Mesenchymal stem cell (in vitro differentiated cells and primary cell): ENCODE measurements around the gene NAP1L4.
A peak's percentile ranks its signal among the peaks of the same experiment; 100 is the strongest.

Source experiments
- DNase-seq: peaks from one replicate; pipeline ENCODE4 v3.0.0-alpha.2; 2013
- H2AFZ ChIP-seq: one replicate; pipeline ENCODE4 v1.6.1; 2013; ENCODE audit warnings: low read depth, mild to moderate bottlenecking, control low read depth, inconsistent platforms, low read length, moderate library complexity
- H2AK5ac ChIP-seq: 2 replicates; pipeline ENCODE4 v1.6.1; 2013; ENCODE audit warnings: low read length, moderate library complexity, mild to moderate bottlenecking, inconsistent platforms; ENCODE audit not compliant: severe bottlenecking
- H2BK120ac ChIP-seq: one replicate; pipeline ENCODE4 v1.6.1; 2013; ENCODE audit warnings: low read depth, mild to moderate bottlenecking, inconsistent platforms, low read length, moderate library complexity
- H2BK12ac ChIP-seq, 2 experiments: one replicate each; pipeline ENCODE4 v1.6.1; 2013; ENCODE audit warnings: inconsistent platforms in 2 of 2, low read length in 2 of 2, mild to moderate bottlenecking in 2 of 2, moderate library complexity in 2 of 2, control low read depth in 1 of 2
- H2BK15ac ChIP-seq: one replicate; pipeline ENCODE4 v1.6.1; 2013; ENCODE audit warnings: mild to moderate bottlenecking, low read depth, inconsistent platforms; ENCODE audit not compliant: poor library complexity, severe bottlenecking
- H2BK5ac ChIP-seq: 2 replicates; pipeline ENCODE4 v1.6.1; 2013; ENCODE audit warnings: low read depth, mild to moderate bottlenecking, low read length, control low read depth, inconsistent platforms; ENCODE audit not compliant: poor library complexity, severe bottlenecking
- H3K14ac ChIP-seq, 2 experiments: one replicate each; pipeline ENCODE4 v1.6.1; 2013; ENCODE audit warnings: inconsistent platforms in 2 of 2, low read length in 2 of 2, control low read depth in 1 of 2, mild to moderate bottlenecking in 1 of 2, moderate library complexity in 1 of 2
- H3K18ac ChIP-seq, 2 experiments: one replicate each; pipeline ENCODE4 v1.6.1; 2013; ENCODE audit warnings: inconsistent platforms in 2 of 2, low read length in 2 of 2, control low read depth in 1 of 2, low read depth in 1 of 2, mild to moderate bottlenecking in 1 of 2
- H3K23ac ChIP-seq, 2 experiments: one replicate each; pipeline ENCODE4 v1.6.1; 2013; ENCODE audit warnings: inconsistent platforms in 2 of 2, low read length in 2 of 2, mild to moderate bottlenecking in 2 of 2, moderate library complexity in 2 of 2, control low read depth in 1 of 2
- H3K27ac ChIP-seq: 2 replicates; pipeline ENCODE4 v1.5.1; 2013; ENCODE audit warnings: mild to moderate bottlenecking, moderate library complexity, low read length, control low read depth, inconsistent platforms; ENCODE audit not compliant: poor library complexity, severe bottlenecking
- H3K27me3 ChIP-seq, 2 experiments: 2 replicates each; pipeline versions ENCODE4 v1.6.1 to v1.7.0; 2013; ENCODE audit warnings: low read length in 2 of 2, mild to moderate bottlenecking in 2 of 2, moderate library complexity in 2 of 2, control low read depth in 1 of 2, inconsistent platforms in 1 of 2; ENCODE audit not compliant: control insufficient read depth in 1 of 2, insufficient read depth in 1 of 2
- H3K36me3 ChIP-seq, 2 experiments: 2 replicates each; pipeline versions ENCODE4 v1.6.1 to v1.7.0; 2013; ENCODE audit warnings: low read length in 2 of 2, control low read depth in 1 of 2, inconsistent platforms in 1 of 2, low read depth in 1 of 2, mild to moderate bottlenecking in 1 of 2; ENCODE audit not compliant: insufficient read depth in 2 of 2, control insufficient read depth in 1 of 2
- H3K4ac ChIP-seq, 2 experiments: one replicate each; pipeline ENCODE4 v1.6.1; 2013; ENCODE audit warnings: inconsistent platforms in 2 of 2, low read length in 2 of 2, mild to moderate bottlenecking in 2 of 2, moderate library complexity in 2 of 2, control low read depth in 1 of 2, low read depth in 1 of 2
- H3K4me1 ChIP-seq: 2 replicates; pipeline ENCODE4 v1.6.1; 2013; ENCODE audit warnings: low read depth, low read length, control low read depth; ENCODE audit not compliant: control insufficient read depth, insufficient read depth
- H3K4me2 ChIP-seq: 2 replicates; pipeline ENCODE4 v1.6.1; 2013; ENCODE audit warnings: low read length, mild to moderate bottlenecking, inconsistent platforms; ENCODE audit not compliant: poor library complexity, severe bottlenecking
- H3K4me3 ChIP-seq, 2 experiments: 2 replicates each; pipeline versions ENCODE4 v1.5.1 to v1.7.0; 2013; ENCODE audit warnings: low read length in 2 of 2, mild to moderate bottlenecking in 2 of 2, control low read depth in 1 of 2, low read depth in 1 of 2; ENCODE audit not compliant: insufficient read depth in 1 of 2
- H3K79me1 ChIP-seq: replicated peaks from 2 replicates; pipeline ENCODE4 v1.6.1; 2013; ENCODE audit warnings: mild to moderate bottlenecking, control low read depth, low read length, inconsistent platforms; ENCODE audit not compliant: poor library complexity, severe bottlenecking
- H3K9ac ChIP-seq: 2 replicates; pipeline ENCODE4 v1.7.0; 2013; ENCODE audit warnings: mild to moderate bottlenecking, low read length, moderate library complexity
- H3K9me3 ChIP-seq: 2 replicates; pipeline ENCODE4 v1.7.0; 2013; ENCODE audit warnings: mild to moderate bottlenecking, low read length; ENCODE audit not compliant: control insufficient read depth
- H4K8ac ChIP-seq: one replicate; pipeline ENCODE4 v1.6.1; 2013; ENCODE audit warnings: inconsistent platforms, mild to moderate bottlenecking, low read length, moderate library complexity
- H4K91ac ChIP-seq: one replicate; pipeline ENCODE4 v1.6.1; 2013; ENCODE audit warnings: mild to moderate bottlenecking, low read length, inconsistent platforms
- WGBS: methylation state at CpG from one replicate; pipeline ENCODE4 v1.1.7; 2013; ENCODE audit warnings: mixed read lengths; 5-methylcytosine and 5-hydroxymethylcytosine counted together

The NAP1L4 gene

DNA sequence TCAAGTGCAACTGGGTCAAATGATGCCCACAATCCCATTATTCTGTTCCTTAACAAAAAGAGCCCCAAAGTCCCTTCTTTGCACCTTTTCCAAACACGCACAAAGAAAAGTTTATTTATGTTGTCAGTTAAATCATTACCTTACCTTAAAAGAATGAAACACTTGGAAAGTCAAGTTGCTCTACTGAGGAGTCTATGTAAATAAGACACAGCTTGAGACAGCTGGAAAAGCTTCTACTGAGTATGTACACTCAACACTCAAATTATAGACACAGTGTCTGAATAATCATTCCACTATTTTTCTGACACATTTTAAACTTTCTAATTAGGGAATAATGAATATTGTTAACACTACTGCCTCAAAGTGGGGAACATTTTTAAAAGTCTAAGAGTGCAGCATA lies 41.3 kb downstream of the NAP1L4 start:
- Histone ChIP-seq H2BK15ac (no peak overlapping the region), H3K23ac (no peak overlapping the region), H4K91ac (no peak overlapping the region), H3K4me3 (no peak overlapping the region), H3K36me3 (peaks cover 49 to 87% of the 10 kb centered on the region in 2 experiments), H3K9ac (no peak overlapping the region), H4K8ac (no peak overlapping the region), H3K4ac (peak overlapping the region in 1 of 2 experiments; percentile 35), H2BK12ac (no peak overlapping the region), H3K4me1 (peaks cover 40% of the 10 kb centered on the region), H2AK5ac (no peak overlapping the region), H2BK120ac (no peak overlapping the region), H3K9me3 (no peaks in the 10 kb centered on the region), H3K18ac (no peak overlapping the region), H3K27ac (peak overlapping the region; percentile 80), H3K4me2 (no peak overlapping the region), H2AFZ (no peak overlapping the region), H3K14ac (no peak overlapping the region), H3K79me1 (peaks cover 20% of the 10 kb centered on the region), H2BK5ac (no peak overlapping the region), H3K27me3 (no peaks in the 10 kb centered on the region)
- WGBS: no CpG with 5 or more reads among the region's 1 CpG
- peak; percentile 59 for DNase-seq

DNA sequence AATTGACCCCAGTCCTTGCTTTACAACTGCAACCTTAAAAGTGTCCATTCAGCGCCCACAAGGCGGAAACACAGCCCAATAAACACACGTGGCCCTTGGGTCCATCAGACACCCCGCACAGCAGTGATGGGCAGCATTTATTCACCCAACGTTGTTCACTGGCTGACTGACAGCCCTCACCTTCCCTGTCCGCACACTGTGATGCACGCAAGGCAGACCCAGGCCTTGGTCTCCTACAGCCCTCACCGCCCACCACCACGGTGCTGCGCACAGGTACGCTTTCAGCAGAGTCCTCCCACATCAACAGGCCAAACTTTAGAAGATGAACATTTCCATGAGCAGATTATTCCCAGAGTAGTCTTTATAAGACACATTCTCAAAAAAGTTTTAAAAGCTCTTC lies 42.2 kb downstream of the NAP1L4 start:
- H3K27ac ChIP-seq: no peak overlapping the region
- H3K27me3 ChIP-seq: no peaks in the 10 kb centered on the region
- H3K4me3 ChIP-seq: no peak overlapping the region
- peak overlapping the region in 1 of 2 experiments; percentile 80 for H2BK12ac ChIP-seq
- no peak for DNase-seq
- H4K8ac ChIP-seq: no peak overlapping the region
- WGBS: 95% methylated on average over 11 of the region's 11 CpGs
- peaks cover 37% of the 10 kb centered on the region for H3K4me1 ChIP-seq
- H3K18ac ChIP-seq: peak overlapping the region in 1 of 2 experiments; percentile 59
- H2BK5ac ChIP-seq: no peak overlapping the region
- no peak overlapping the region for H2AFZ ChIP-seq
- peaks cover 20% of the 10 kb centered on the region for H3K79me1 ChIP-seq
- no peak overlapping the region for H3K4me2 ChIP-seq
- no peak overlapping the region for H3K4ac ChIP-seq
- peak overlapping the region; percentile 76 for H2AK5ac ChIP-seq
- no peak overlapping the region for H2BK120ac ChIP-seq
- no peak overlapping the region for H3K9ac ChIP-seq
- H3K9me3 ChIP-seq: no peaks in the 10 kb centered on the region
- H3K14ac ChIP-seq: peak overlapping the region in 1 of 2 experiments; percentile 89
- peak overlapping the region; percentile 22 for H4K91ac ChIP-seq
- peaks cover 49 to 78% of the 10 kb centered on the region in 2 experiments for H3K36me3 ChIP-seq
- H2BK15ac ChIP-seq: no peak overlapping the region
- no peak overlapping the region for H3K23ac ChIP-seq

DNA sequence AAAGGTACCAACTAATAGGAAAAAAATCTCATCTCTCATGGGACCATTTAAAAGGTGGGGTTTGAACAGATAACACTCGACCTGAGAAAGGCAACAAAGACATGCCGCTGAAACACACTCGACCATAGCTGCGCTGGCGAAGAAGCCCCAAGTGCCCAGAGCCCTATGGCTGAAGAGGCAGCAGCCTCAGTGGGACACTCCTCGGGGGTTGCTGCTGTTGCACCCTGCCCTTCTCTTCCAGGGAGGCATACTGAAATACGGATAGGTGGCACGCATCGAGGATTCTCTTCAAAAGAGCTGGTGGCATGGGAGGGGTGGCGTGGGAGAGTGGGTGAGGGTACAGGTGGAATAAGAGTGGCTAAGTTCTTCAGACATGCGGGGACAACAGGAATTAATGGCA lies 44.4 kb downstream of the NAP1L4 start:
- H2AK5ac ChIP-seq: peak overlapping the region; percentile 12
- no peak overlapping the region for H2BK12ac ChIP-seq
- no peak overlapping the region for H3K18ac ChIP-seq
- no peak overlapping the region for H3K4ac ChIP-seq
- H2BK5ac ChIP-seq: no peak overlapping the region
- H3K9ac ChIP-seq: no peak overlapping the region
- H2BK120ac ChIP-seq: no peak overlapping the region
- WGBS: 98% methylated on average over 10 of the region's 11 CpGs
- no peak overlapping the region for H3K4me2 ChIP-seq
- no peak overlapping the region for H3K27ac ChIP-seq
- H2AFZ ChIP-seq: no peak overlapping the region
- H2BK15ac ChIP-seq: no peak overlapping the region
- H3K4me1 ChIP-seq: peaks cover 41% of the 10 kb centered on the region
- H4K8ac ChIP-seq: no peak overlapping the region
- H4K91ac ChIP-seq: peak overlapping the region; percentile 8
- H3K79me1 ChIP-seq: peaks cover 27% of the 10 kb centered on the region
- no peak overlapping the region for H3K23ac ChIP-seq
- H3K4me3 ChIP-seq: no peak overlapping the region
- no peaks in the 10 kb centered on the region for H3K27me3 ChIP-seq
- no peak overlapping the region for H3K14ac ChIP-seq
- H3K9me3 ChIP-seq: no peaks in the 10 kb centered on the region
- peaks cover 57 to 67% of the 10 kb centered on the region in 2 experiments for H3K36me3 ChIP-seq
- DNase-seq: no peak

DNA sequence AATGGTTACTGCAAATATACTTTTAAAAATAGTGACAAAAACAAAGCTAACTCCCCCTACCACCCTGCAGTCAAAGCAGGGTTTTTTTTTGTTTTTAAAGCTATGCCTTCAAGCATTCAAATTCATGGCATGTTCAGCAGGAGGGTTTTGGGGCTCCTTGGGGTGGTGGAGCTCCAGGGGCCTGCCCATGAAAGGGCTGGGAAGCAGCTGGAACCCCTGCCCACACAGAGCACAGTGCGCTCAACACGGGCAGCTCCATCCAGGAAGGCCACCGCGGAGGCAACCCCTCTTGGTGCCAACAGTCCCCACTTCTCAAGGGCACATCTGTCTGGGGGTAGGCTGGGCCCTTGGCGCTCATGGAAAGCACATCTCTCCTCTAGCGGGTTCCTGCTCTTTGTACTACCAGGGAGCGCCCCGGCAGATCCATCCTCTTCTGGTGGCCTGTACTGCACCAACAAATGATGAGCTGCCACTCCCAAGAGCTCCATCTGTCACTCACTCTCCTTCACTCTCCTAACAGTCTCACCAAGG lies 46.3 kb downstream of the NAP1L4 start:
- Histone ChIP-seq H2BK15ac (no peak overlapping the region), H3K9me3 (no peaks in the 10 kb centered on the region), H3K4me1 (peaks cover 43% of the 10 kb centered on the region), H3K27me3 (no peaks in the 10 kb centered on the region), H2AK5ac (peak overlapping the region; percentile 19), H3K9ac (peak overlapping the region; percentile 62), H3K18ac (peak overlapping the region; percentile 66 to 86), H4K8ac (no peak overlapping the region), H3K4me3 (peak overlapping the region in 1 of 2 experiments; percentile 75), H4K91ac (no peak overlapping the region), H3K36me3 (peaks cover 48 to 57% of the 10 kb centered on the region in 2 experiments), H2BK5ac (no peak overlapping the region), H3K4me2 (no peak overlapping the region), H3K79me1 (peaks cover 33% of the 10 kb centered on the region), H2AFZ (no peak overlapping the region), H2BK120ac (no peak overlapping the region), H3K23ac (peak overlapping the region in 1 of 2 experiments; percentile 14), H3K27ac (peak overlapping the region; percentile 48), H3K4ac (peak overlapping the region in 1 of 2 experiments; percentile 11), H3K14ac (peak overlapping the region in 1 of 2 experiments; percentile 44), H2BK12ac (peak overlapping the region; percentile 56 to 65)
- DNase-seq: no peak
- 76% methylated on average over 8 of the region's 8 CpGs for WGBS
